ENCODE measurements around the gene APEH.
"Not testable (repeated sequence)": the region's sequence is repeated elsewhere in the genome, so short reads cannot be mapped to it uniquely, and the experiment has no call there.

DNA sequence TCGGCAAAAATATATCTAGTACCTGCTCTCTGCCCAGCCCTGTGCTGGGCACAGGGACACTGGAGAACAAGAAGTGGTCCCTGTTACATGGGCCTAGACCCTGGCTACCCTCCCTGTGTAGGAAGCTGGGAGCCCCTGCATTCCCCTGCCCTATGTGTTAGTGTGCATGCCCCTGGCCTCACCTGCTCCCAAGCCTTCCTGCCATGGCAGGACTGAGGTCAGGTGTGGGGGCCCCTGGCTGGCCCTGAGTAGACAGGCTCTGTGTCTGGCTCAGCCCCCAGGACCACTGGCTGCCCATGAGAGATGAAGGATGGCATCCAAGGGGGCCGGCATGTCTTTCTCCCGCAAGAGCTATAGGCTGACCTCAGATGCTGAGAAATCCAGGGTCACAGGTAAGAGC is 16.7 kb downstream of the APEH start:
- TF ChIP-seq, protein P1, sequence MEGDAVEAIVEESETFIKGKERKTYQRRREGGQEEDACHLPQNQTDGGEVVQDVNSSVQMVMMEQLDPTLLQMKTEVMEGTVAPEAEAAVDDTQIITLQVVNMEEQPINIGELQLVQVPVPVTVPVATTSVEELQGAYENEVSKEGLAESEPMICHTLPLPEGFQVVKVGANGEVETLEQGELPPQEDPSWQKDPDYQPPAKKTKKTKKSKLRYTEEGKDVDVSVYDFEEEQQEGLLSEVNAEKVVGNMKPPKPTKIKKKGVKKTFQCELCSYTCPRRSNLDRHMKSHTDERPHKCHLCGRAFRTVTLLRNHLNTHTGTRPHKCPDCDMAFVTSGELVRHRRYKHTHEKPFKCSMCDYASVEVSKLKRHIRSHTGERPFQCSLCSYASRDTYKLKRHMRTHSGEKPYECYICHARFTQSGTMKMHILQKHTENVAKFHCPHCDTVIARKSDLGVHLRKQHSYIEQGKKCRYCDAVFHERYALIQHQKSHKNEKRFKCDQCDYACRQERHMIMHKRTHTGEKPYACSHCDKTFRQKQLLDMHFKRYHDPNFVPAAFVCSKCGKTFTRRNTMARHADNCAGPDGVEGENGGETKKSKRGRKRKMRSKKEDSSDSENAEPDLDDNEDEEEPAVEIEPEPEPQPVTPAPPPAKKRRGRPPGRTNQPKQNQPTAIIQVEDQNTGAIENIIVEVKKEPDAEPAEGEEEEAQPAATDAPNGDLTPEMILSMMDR (conservative IDR thresholded peaks at IDR 0.05; ENCODE audit: low read depth, low read length): not testable (repeated sequence)
- not testable (repeated sequence) for TF ChIP-seq EZH2 (IDR thresholded peaks at IDR 0.05; ENCODE audit: low read length, unreplicated experiment); EZH2phosphoT487 (IDR thresholded peaks at IDR 0.05; ENCODE audit: borderline replicate concordance, low read length)
